ENCODE data around the gene FASTKD3.

The FASTKD3 gene

GRCh38 chr5:7881091-7881490 is 12.3 kb upstream of the FASTKD3 start:
- DNase-seq: no peak

- DNase-seq: peak in 1 of 5 experiments; percentile 67
Measured at GRCh38 chr5:7878381-7878873, 9.6 kb upstream of the FASTKD3 start.

- DNase-seq: no peak
Measured at GRCh38 chr5:7877851-7878250, 9.0 kb upstream of the FASTKD3 start.

- peak in 1 of 5 experiments; percentile 70 for DNase-seq
Measured at GRCh38 chr5:7876867-7877266, 8.0 kb upstream of the FASTKD3 start.

- DNase-seq: no peak
Measured at GRCh38 chr5:7875151-7875550, 6.3 kb upstream of the FASTKD3 start.

GRCh38 chr5:7874639-7875038 is 5.8 kb upstream of the FASTKD3 start:
- no peak for DNase-seq

- peak in 4 of 5 experiments; percentile 23 to 87 (median 32) for DNase-seq
Measured at GRCh38 chr5:7873216-7873615, 4.4 kb upstream of the FASTKD3 start.

GRCh38 chr5:7872517-7873130 is 3.8 kb upstream of the FASTKD3 start:
- peak in 1 of 5 experiments; percentile 29 for DNase-seq

GRCh38 chr5:7871653-7872052 is 2.8 kb upstream of the FASTKD3 start:
- DNase-seq: peak in 1 of 5 experiments; percentile 68

- peak; percentile 10 to 50 (median 29) for DNase-seq
Measured at GRCh38 chr5:7869474-7870136, 774 bp upstream of the FASTKD3 start.

GRCh38 chr5:7868427-7868772 is 431 bp downstream of the FASTKD3 start:
- DNase-seq: no peak

- DNase-seq: no peak
Measured at GRCh38 chr5:7867260-7867659, 1.6 kb downstream of the FASTKD3 start.

GRCh38 chr5:7866196-7866595 is 2.6 kb downstream of the FASTKD3 start:
- DNase-seq: no peak

GRCh38 chr5:7857926-7858632 is 10.8 kb downstream of the FASTKD3 start:
- peak in 1 of 5 experiments; percentile 91 for DNase-seq

GRCh38 chr5:7857361-7857760 is 11.5 kb downstream of the FASTKD3 start:
- no peak for DNase-seq

- DNase-seq: peak in 1 of 5 experiments; percentile 85
Measured at GRCh38 chr5:7856855-7857254, 12.0 kb downstream of the FASTKD3 start.

GRCh38 chr5:7855611-7856010 is 13.2 kb downstream of the FASTKD3 start:
- no peak for DNase-seq

- DNase-seq: no peak
Measured at GRCh38 chr5:7852988-7853387, 15.8 kb downstream of the FASTKD3 start.

- DNase-seq: no peak
Measured at GRCh38 chr5:7852542-7852941, 16.3 kb downstream of the FASTKD3 start.

GRCh38 chr5:7851617-7852289 is 17.1 kb downstream of the FASTKD3 start:
- DNase-seq: peak in 1 of 5 experiments; percentile 48

- no peak for DNase-seq
Measured at GRCh38 chr5:7851240-7851592, 17.6 kb downstream of the FASTKD3 start.

GRCh38 chr5:7850395-7851239 is 18.2 kb downstream of the FASTKD3 start, which contains the start of gene CFAP90:
Gene CFAP90 (minus strand): TSS chr5:7851133. CDS start chr5:7851021, 112 bp downstream.
- peak in 2 of 5 experiments; percentile 13 to 35 for DNase-seq
